Measurements from ENCODE around the gene ZNF184. TPM values are rescaled to one million over a fixed set of nuclear protein-coding genes. Genes with fewer than 3 reads are reported as not detected.

ZNF184 gene
- total and polyA plus RNA-seq, 9 of the 15 experiments (the other 6 are each of a cell fraction or from before 2014, with no cell fraction given) = 7.6 to 22.2 (median 12.8) TPM

DNA sequence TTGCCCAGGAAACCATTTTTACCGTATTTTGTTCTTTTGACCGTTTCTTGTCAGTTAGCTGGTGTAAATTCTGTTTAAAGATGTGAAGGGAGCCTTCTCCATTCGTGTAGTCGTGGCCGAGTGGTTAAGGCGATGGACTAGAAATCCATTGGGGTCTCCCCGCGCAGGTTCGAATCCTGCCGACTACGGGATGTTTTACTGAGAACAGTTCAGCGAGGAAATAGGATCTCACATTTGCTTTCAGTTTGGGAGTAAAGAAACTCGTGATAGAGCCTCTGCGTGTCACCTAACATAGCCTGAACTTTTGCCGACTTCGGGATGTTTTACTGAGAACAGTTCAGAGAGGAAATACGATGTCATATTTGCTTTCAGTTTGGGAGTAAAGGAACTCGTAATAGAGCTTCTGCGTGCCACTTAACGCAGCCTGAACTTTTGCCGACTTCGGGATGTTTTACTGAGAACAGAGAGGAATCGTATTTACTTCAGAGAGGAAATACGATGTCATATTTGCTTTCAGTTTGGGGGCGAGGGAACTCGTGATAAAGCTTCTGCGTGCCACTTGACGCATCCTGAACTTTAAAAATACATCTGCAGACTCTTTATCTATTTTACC lies 5.9 kb upstream of the ZNF184 start (continued):
- TF ChIP-seq, protein P1, sequence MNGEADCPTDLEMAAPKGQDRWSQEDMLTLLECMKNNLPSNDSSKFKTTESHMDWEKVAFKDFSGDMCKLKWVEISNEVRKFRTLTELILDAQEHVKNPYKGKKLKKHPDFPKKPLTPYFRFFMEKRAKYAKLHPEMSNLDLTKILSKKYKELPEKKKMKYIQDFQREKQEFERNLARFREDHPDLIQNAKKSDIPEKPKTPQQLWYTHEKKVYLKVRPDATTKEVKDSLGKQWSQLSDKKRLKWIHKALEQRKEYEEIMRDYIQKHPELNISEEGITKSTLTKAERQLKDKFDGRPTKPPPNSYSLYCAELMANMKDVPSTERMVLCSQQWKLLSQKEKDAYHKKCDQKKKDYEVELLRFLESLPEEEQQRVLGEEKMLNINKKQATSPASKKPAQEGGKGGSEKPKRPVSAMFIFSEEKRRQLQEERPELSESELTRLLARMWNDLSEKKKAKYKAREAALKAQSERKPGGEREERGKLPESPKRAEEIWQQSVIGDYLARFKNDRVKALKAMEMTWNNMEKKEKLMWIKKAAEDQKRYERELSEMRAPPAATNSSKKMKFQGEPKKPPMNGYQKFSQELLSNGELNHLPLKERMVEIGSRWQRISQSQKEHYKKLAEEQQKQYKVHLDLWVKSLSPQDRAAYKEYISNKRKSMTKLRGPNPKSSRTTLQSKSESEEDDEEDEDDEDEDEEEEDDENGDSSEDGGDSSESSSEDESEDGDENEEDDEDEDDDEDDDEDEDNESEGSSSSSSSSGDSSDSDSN (IDR thresholded peaks at IDR 0.05; ENCODE audit: borderline replicate concordance in 1 of 2, low read depth in 2 of 2, low read length in 2 of 2) = peak; percentile 44 to 93; a peak in 2 of 4 replicates
- TF ChIP-seq IRF2 (CRISPR knock-in tag; IDR thresholded peaks at IDR 0.05) (no peak), U2AF2 (optimal IDR thresholded peaks at IDR 0.05; ENCODE audit: low read depth, low read length) (no peak), ASH1L (IDR thresholded peaks at IDR 0.05; ENCODE audit: borderline replicate concordance, low read depth, partially characterized antibody) (no peak), DIDO1 (tag; IDR thresholded peaks at IDR 0.05; ENCODE audit: low read depth) (no peak), ZNF445 (CRISPR knock-in tag; IDR thresholded peaks at IDR 0.05; ENCODE audit: low read depth) (no peak), CHD4 (IDR thresholded peaks at IDR 0.05; ENCODE audit: insufficient read depth, insufficient replicate concordance, low read depth, low read length, poor library complexity, severe bottlenecking) (no peak), DPF2 (IDR thresholded peaks at IDR 0.05) (no peak), ZSCAN32 (CRISPR knock-in tag; IDR thresholded peaks at IDR 0.05) (peak; percentile 59; the same call in 1 of the 2 replicates), STAT5A (IDR thresholded peaks at IDR 0.05; ENCODE audit: borderline replicate concordance, low read length) (0 out of 2 replicates have a peak, but pooled peaks have one; percentile 1), NFRKB (IDR thresholded peaks at IDR 0.05; ENCODE audit: low read depth) (no peak), FOXA3 (CRISPR knock-in tag; conservative IDR thresholded peaks at IDR 0.05 in 1 of 2, IDR thresholded peaks at IDR 0.05 in 1 of 2) (no peak; a peak in 1 of 4 replicates), SP2 (IDR thresholded peaks at IDR 0.05; ENCODE audit: extremely low read depth, low read depth, low read length, poor library complexity, severe bottlenecking) (no peak)
- TF ChIP-seq, protein P2, sequence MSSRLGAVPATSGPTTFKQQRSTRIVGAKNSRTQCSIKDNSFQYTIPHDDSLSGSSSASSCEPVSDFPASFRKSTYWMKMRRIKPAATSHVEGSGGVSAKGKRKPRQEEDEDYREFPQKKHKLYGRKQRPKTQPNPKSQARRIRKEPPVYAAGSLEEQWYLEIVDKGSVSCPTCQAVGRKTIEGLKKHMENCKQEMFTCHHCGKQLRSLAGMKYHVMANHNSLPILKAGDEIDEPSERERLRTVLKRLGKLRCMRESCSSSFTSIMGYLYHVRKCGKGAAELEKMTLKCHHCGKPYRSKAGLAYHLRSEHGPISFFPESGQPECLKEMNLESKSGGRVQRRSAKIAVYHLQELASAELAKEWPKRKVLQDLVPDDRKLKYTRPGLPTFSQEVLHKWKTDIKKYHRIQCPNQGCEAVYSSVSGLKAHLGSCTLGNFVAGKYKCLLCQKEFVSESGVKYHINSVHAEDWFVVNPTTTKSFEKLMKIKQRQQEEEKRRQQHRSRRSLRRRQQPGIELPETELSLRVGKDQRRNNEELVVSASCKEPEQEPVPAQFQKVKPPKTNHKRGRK (tag; IDR thresholded peaks at IDR 0.05) = no peak
- TF ChIP-seq, protein P3, sequence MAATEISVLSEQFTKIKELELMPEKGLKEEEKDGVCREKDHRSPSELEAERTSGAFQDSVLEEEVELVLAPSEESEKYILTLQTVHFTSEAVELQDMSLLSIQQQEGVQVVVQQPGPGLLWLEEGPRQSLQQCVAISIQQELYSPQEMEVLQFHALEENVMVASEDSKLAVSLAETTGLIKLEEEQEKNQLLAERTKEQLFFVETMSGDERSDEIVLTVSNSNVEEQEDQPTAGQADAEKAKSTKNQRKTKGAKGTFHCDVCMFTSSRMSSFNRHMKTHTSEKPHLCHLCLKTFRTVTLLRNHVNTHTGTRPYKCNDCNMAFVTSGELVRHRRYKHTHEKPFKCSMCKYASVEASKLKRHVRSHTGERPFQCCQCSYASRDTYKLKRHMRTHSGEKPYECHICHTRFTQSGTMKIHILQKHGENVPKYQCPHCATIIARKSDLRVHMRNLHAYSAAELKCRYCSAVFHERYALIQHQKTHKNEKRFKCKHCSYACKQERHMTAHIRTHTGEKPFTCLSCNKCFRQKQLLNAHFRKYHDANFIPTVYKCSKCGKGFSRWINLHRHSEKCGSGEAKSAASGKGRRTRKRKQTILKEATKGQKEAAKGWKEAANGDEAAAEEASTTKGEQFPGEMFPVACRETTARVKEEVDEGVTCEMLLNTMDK (IDR thresholded peaks at IDR 0.05; ENCODE audit: borderline replicate concordance, insufficient read depth, low read depth, low read length, poor library complexity, severe bottlenecking) = no peak
- TF ChIP-seq, protein P4, sequence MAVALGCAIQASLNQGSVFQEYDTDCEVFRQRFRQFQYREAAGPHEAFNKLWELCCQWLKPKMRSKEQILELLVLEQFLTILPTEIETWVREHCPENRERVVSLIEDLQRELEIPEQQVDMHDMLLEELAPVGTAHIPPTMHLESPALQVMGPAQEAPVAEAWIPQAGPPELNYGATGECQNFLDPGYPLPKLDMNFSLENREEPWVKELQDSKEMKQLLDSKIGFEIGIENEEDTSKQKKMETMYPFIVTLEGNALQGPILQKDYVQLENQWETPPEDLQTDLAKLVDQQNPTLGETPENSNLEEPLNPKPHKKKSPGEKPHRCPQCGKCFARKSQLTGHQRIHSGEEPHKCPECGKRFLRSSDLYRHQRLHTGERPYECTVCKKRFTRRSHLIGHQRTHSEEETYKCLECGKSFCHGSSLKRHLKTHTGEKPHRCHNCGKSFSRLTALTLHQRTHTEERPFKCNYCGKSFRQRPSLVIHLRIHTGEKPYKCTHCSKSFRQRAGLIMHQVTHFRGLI (CRISPR knock-in tag; IDR thresholded peaks at IDR 0.05) = no peak
- TF ChIP-seq, protein P5, sequence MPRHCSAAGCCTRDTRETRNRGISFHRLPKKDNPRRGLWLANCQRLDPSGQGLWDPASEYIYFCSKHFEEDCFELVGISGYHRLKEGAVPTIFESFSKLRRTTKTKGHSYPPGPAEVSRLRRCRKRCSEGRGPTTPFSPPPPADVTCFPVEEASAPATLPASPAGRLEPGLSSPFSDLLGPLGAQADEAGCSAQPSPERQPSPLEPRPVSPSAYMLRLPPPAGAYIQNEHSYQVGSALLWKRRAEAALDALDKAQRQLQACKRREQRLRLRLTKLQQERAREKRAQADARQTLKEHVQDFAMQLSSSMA (CRISPR knock-in tag; IDR thresholded peaks at IDR 0.05) = 0 out of 2 replicates have a peak, but pooled peaks have one; percentile 64

All from K562 (cell line).